OCI-LY7 (cell line): ENCODE results near the gene ZDHHC17.

Source experiments
- EZH2phosphoT487 ChIP-seq: fragments of 200-600 bp; sonication (generic); IDR thresholded peaks from 2 replicates; pipeline ENCODE4 v1.6.1; 2018; ENCODE audit warnings: low read depth, borderline replicate concordance, mild to moderate bottlenecking, mixed run types, antibody characterized with exemption, low read length, moderate library complexity, mixed read lengths
- TF ChIP-seq, protein P1 (sequence below): fragments of 200-600 bp; sonication (generic); conservative IDR thresholded peaks from 2 replicates; pipeline ENCODE4 v1.5.1; 2014; ENCODE audit warnings: mild to moderate bottlenecking, antibody characterized with exemption, low read length, moderate library complexity, mixed read lengths

DNA sequence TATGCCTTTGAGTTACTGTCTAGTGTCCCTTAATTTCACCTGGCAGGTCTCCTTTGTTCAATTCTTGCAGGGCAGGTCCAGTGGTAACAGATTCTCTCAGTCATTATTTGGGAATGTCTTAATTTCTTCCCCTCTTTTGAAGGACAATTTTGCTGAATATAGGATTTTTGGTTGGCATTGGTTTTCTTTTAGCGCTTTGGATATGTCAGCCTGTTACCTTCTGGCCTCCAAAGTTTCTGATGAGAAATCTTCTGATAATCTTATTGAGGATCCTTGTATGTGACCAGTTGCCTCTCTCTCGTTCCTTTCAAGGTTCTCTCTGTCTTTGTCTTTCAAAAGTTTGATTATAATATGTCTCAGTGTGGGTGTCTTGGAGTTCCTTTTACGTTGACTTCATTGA lies 38.1 kb downstream of the ZDHHC17 start:
- TF ChIP-seq, protein P1, sequence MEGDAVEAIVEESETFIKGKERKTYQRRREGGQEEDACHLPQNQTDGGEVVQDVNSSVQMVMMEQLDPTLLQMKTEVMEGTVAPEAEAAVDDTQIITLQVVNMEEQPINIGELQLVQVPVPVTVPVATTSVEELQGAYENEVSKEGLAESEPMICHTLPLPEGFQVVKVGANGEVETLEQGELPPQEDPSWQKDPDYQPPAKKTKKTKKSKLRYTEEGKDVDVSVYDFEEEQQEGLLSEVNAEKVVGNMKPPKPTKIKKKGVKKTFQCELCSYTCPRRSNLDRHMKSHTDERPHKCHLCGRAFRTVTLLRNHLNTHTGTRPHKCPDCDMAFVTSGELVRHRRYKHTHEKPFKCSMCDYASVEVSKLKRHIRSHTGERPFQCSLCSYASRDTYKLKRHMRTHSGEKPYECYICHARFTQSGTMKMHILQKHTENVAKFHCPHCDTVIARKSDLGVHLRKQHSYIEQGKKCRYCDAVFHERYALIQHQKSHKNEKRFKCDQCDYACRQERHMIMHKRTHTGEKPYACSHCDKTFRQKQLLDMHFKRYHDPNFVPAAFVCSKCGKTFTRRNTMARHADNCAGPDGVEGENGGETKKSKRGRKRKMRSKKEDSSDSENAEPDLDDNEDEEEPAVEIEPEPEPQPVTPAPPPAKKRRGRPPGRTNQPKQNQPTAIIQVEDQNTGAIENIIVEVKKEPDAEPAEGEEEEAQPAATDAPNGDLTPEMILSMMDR: no peak
- TF ChIP-seq EZH2phosphoT487: no peak
